GM21390 (cell line): ENCODE data around the gene AQP1.

ENCODE experiments used
- ATAC-seq: cut with Tn5 transposase; IDR thresholded peaks from one replicate; pipeline ENCODE4 v1.9.1; 2021; ENCODE audit not compliant: unreplicated experiment

The AQP1 gene

GRCh38 chr7:30933124-30933974, 21.7 kb downstream of the AQP1 start:
- ATAC-seq, result no peak

GRCh38 chr7:30934225-30934624, 22.6 kb downstream of the AQP1 start:
- ATAC-seq, result no peak

DNA sequence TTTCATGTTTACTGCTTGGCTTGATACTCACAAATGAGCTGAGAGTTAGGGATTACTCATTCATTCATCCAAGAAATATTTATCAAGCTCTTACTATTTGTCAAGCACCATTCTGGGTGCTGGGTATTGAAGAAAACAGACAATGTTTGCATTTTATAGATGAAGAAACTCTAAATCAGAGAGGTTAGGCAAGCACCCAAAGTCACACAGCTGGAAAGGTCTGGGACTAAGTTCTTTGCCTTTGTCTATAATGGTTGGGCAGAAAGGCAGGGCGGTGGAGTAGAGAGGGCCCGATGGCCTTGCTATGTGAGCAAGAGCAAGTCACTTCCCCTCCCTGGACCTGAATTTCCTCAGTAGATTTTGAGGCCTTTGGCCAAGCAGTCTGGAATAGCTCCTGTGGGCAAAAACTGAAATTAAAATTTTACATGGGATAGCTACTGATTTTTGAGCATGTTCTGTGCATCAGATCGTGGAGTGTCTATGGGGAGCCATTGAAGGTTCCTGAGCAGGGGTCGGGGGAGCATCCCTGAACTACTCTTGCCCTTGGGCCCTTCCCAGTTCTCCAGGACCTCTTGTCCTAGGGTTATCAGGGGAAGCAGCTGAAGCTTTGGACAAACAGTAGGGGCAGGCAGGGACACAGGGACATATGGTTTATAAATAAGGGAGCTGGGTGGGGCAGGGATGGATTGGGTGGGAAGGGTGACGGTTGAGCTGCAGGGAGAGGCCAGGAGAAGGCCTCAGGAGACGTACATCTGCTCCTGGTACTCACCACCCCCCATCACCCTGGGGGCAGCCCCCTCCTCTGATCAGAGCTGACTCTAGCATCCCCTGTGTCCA, 23.3 kb downstream of the AQP1 start:
- ATAC-seq, result no peak

- ATAC-seq, result no peak
These were observed 23.9 kb downstream of the AQP1 start for GRCh38 chr7:30935569-30935877.

GRCh38 chr7:30936650-30937245, 25.1 kb downstream of the AQP1 start:
- ATAC-seq, result no peak

- no peak for ATAC-seq
These were observed 25.8 kb downstream of the AQP1 start for GRCh38 chr7:30937416-30937815.

GRCh38 chr7:30938435-30939316, 27.0 kb downstream of the AQP1 start:
- ATAC-seq, result peak; percentile 83

GRCh38 chr7:30941582-30942323, 30.1 kb downstream of the AQP1 start:
- no peak for ATAC-seq

DNA sequence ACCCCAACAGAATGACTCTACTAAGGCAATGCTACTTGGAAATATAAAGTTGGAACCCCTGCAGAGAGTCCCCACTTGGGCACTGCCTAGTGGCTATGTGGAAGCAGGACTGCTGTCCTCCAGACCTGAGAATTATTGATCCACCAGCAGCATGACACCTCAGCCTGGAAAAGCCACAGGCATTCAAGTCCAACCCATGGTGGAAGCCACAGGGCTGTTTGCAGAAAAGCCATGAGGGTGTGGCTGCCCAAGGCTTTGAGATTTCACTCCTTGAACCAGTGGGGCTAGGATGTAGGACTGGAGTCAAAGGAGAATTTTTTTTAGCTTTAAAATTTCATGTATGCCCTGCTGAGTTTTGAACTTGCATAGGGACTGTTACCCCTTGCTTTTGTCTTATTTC, 38.5 kb downstream of the AQP1 start:
- ATAC-seq, result no peak

- ATAC-seq, result no peak
These were observed 43.3 kb downstream of the AQP1 start for GRCh38 chr7:30954914-30955313.

GRCh38 chr7:30956704-30957103, 45.1 kb downstream of the AQP1 start:
- no peak for ATAC-seq

DNA sequence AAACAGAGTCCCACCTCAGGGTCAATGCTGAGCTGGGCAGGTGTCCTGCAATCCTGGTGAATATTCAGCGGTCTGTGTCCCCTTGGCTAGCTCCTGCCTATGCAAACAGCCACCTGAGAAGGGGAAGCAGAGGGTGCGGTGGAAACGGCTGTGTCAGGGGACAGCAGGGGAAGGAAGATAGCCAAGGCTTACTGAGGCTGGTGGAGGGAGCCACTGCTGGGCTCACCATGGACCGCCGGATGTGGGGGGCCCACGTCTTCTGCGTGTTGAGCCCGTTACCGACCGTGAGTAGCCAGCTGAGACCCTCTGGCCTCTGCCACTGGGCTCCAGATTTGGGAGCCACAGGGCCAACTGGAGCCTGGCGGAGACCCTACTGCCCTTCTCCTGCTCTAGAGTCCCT, 52.2 kb downstream of the AQP1 start, which contains the start of gene GHRHR:
GHRHR (plus strand) TSS at position 112 of the 400 bp plus-strand sequence; CDS start at position 228, 116 bp downstream.
- no peak for ATAC-seq

DNA sequence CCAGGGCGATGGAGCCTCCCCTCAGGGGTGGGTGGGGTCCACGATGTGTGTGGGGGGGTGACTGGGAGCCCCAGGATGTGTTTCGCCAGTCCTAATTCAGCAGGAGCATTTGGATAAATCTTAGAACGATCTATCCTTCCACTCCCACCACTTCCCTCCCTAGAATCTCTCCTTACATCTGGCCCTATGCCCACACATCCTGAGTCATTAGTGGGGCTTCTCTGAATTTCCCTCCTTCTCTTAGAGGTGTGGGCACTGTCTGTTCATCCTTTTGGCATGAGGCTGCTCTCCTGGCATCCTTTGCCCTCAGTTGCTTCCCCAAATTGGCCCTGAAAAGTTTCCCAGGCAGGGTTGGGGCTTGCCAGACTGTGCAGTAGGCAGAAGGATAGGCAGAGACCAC, 53.7 kb downstream of the AQP1 start:
- no peak for ATAC-seq

- ATAC-seq, result no peak
These were observed 54.2 kb downstream of the AQP1 start for GRCh38 chr7:30965883-30966282.

DNA sequence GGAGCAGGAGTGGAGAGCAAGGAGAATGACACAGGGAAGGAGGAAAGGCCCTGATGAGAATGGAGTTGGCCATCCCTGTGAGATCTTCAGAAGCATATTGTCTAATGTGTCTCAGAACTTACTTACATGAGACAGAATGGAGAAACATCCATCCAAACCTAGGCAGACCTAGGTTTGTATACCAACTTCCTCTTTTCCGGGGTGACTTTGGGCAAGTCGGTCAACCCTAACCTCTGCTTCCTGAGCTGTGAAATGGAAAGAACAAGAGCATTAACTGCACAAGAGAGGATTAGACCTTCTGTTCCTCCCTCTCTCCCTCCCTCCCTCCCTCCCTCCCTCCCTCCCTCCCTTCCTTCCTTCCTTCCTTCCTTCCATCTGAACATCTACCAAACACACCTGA, 56.6 kb downstream of the AQP1 start:
- ATAC-seq, result no peak

GRCh38 chr7:30968747-30969603, 57.3 kb downstream of the AQP1 start:
- ATAC-seq, result no peak

GRCh38 chr7:30969604-30969970, 57.9 kb downstream of the AQP1 start:
- no peak for ATAC-seq

- no peak for ATAC-seq
These were observed 58.4 kb downstream of the AQP1 start for GRCh38 chr7:30970074-30970473.

DNA sequence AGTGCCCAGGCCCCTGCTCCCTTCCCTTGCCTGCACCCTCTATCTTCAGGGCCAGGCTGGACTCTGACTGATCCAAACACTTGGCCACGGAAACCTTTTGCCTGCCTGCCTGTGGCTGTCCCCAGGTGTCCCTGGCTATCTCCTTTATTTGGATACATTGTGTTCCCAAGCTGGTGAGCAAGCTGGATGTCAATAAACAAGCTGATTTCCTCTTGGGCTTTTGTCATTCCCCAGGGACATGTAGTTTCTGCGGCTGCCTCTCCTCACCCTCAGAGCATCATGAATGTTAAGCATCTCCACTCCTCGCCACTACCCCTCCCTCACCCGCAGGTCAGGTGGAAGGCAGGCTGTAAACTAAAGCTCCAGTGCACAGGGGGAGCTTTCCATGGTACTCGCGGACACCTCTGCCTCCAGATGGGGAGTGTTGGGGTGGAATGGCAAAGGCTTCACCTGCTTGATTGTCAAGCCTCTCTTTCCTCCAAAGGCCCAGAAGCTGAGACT, 59.0 kb downstream of the AQP1 start:
- no peak for ATAC-seq
